SK-N-SH treated with all-trans-retinoic acid at 6 μM for 48 hours (cell line): Measurements from ENCODE around the gene DAND5.

Source experiments
- ATAC-seq: fragments of 200-7000 bp; cut with Tn5 transposase; 3 replicates; pipeline ENCODE4 v1.9.1; 2020; ENCODE audit warnings: mild to moderate bottlenecking, moderate library complexity
- ARNTL ChIP-seq: fragments of 450-650 bp; formaldehyde crosslinking; IDR thresholded peaks from 2 replicates; pipeline ENCODE4 v1.5.0; 2020; ENCODE audit warnings: low read depth, mild to moderate bottlenecking, moderate library complexity, borderline replicate concordance
- BACH2 ChIP-seq: fragments of 250-450 bp; sonication (Bioruptor Pico); IDR thresholded peaks from 2 replicates; pipeline ENCODE4 v1.9.0; 2021; ENCODE audit warnings: mild to moderate bottlenecking, borderline replicate concordance
- CSDC2 ChIP-seq: fragments of 250-450 bp; sonication (Bioruptor Pico); IDR thresholded peaks from 2 replicates; pipeline ENCODE4 v1.5.0; 2020; ENCODE audit warnings: mild to moderate bottlenecking, moderate library complexity
- ESRRG ChIP-seq: fragments of 250-450 bp; sonication (Bioruptor Pico); IDR thresholded peaks from 2 replicates; pipeline ENCODE4 v1.6.1; 2021; ENCODE audit warnings: mild to moderate bottlenecking
- GLIS3 ChIP-seq: fragments of 250-450 bp; sonication (Bioruptor Pico); IDR thresholded peaks from 2 replicates; pipeline ENCODE4 v1.5.0; 2020; ENCODE audit warnings: mild to moderate bottlenecking, moderate library complexity
- ISL1 ChIP-seq: fragments of 250-450 bp; sonication (Bioruptor Pico); IDR thresholded peaks from 2 replicates; pipeline ENCODE4 v2.1.2; 2022; ENCODE audit warnings: mild to moderate bottlenecking, moderate library complexity
- OSR1 ChIP-seq: fragments of 250-450 bp; sonication (Bioruptor Pico); IDR thresholded peaks from 2 replicates; pipeline ENCODE4 v1.8.0; 2022; ENCODE audit warnings: moderate library complexity, mild to moderate bottlenecking, inconsistent platforms
- PATZ1 ChIP-seq: fragments of 250-450 bp; sonication (Bioruptor Pico); IDR thresholded peaks from 2 replicates; pipeline ENCODE4 v1.8.0; 2020; ENCODE audit warnings: mild to moderate bottlenecking, moderate library complexity, borderline replicate concordance
- PPARA ChIP-seq: fragments of 250-450 bp; sonication (Bioruptor Pico); IDR thresholded peaks from 2 replicates; pipeline ENCODE4 v1.5.0; 2020; ENCODE audit warnings: mild to moderate bottlenecking, borderline replicate concordance
- RARB ChIP-seq: fragments of 250-450 bp; sonication (Bioruptor Pico); IDR thresholded peaks from 2 replicates; pipeline ENCODE4 v1.8.0; 2021; ENCODE audit warnings: mild to moderate bottlenecking, moderate library complexity
- SNAI2 ChIP-seq: fragments of 250-450 bp; sonication (Bioruptor Pico); IDR thresholded peaks from 2 replicates; pipeline ENCODE4 v1.5.0; 2020; ENCODE audit warnings: mild to moderate bottlenecking, moderate library complexity
- TCF4 ChIP-seq: fragments of 250-450 bp; sonication (Bioruptor Pico); IDR thresholded peaks from 2 replicates; pipeline ENCODE4 v1.8.0; 2021; ENCODE audit warnings: mild to moderate bottlenecking, moderate library complexity, borderline replicate concordance
- TOX ChIP-seq: fragments of 250-450 bp; sonication (Bioruptor Pico); IDR thresholded peaks from 2 replicates; pipeline ENCODE4 v1.8.0; 2021; ENCODE audit warnings: mild to moderate bottlenecking, moderate library complexity, borderline replicate concordance
- ZC3H10 ChIP-seq: fragments of 250-450 bp; sonication (Bioruptor Pico); IDR thresholded peaks from 2 replicates; pipeline ENCODE4 v1.5.1; 2021; ENCODE audit warnings: mild to moderate bottlenecking, moderate library complexity
- ZFP3 ChIP-seq: fragments of 250-450 bp; sonication (Bioruptor Pico); IDR thresholded peaks from 2 replicates; pipeline ENCODE4 v1.5.0; 2020; ENCODE audit warnings: mild to moderate bottlenecking, moderate library complexity
- ZFP30 ChIP-seq: fragments of 450-650 bp; formaldehyde crosslinking; IDR thresholded peaks from 2 replicates; pipeline ENCODE4 v1.5.0; 2022; ENCODE audit warnings: mild to moderate bottlenecking, moderate library complexity
- ZNF565 ChIP-seq: fragments of 450-650 bp; formaldehyde crosslinking; conservative IDR thresholded peaks from 2 replicates; pipeline ENCODE4 v1.5.0; 2020; ENCODE audit warnings: low read depth, mild to moderate bottlenecking, moderate library complexity
- ZNF70 ChIP-seq: fragments of 450-650 bp; formaldehyde crosslinking; IDR thresholded peaks from 2 replicates; pipeline ENCODE4 v1.5.0; 2020; ENCODE audit warnings: mild to moderate bottlenecking, moderate library complexity
- ZNF8 ChIP-seq: fragments of 450-650 bp; formaldehyde crosslinking; IDR thresholded peaks from 2 replicates; pipeline ENCODE4 v1.5.0; 2020; ENCODE audit warnings: mild to moderate bottlenecking, moderate library complexity
- TF ChIP-seq, protein P1 (sequence below): fragments of 250-450 bp; sonication (Bioruptor Pico); IDR thresholded peaks from 2 replicates; pipeline ENCODE4 v1.5.0; 2020; ENCODE audit warnings: mild to moderate bottlenecking, moderate library complexity
- TF ChIP-seq, protein P2 (sequence below): fragments of 250-450 bp; sonication (Bioruptor Pico); IDR thresholded peaks from 2 replicates; pipeline ENCODE4 v1.5.1; 2020; ENCODE audit warnings: low read depth, mild to moderate bottlenecking, moderate library complexity
- TF ChIP-seq, protein P3 (sequence below): fragments of 250-450 bp; sonication (Bioruptor Pico); IDR thresholded peaks from 2 replicates; pipeline ENCODE4 v1.8.0; 2021; ENCODE audit warnings: low read depth, mild to moderate bottlenecking, moderate library complexity, borderline replicate concordance
- TF ChIP-seq, protein P4 (sequence below): fragments of 250-450 bp; sonication (Bioruptor Pico); IDR thresholded peaks from 2 replicates; pipeline ENCODE4 v1.5.1; 2021; ENCODE audit warnings: mild to moderate bottlenecking, moderate library complexity

Gene DAND5

DNA sequence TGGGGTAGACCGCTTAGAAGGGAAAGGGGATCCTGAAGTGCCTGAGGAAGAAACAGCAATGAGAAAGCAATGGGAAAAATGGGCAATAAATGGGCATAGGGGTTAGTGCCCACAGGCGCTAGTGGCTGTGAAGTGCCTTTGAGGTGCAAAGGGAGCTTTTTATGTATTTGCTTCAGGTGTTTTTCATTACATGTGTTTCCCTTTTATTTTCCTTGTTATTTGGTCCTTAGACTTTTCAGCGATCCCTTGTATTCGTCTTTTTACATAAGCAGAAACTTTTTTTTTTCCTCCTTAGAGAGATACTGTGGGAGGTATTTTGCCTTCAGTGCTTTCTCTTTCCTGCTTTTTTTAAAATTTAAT, 45.5 kb downstream of the DAND5 start:
- TF ChIP-seq TOX = no peak
- TF ChIP-seq SNAI2 = no peak
- no peak for TF ChIP-seq ISL1 (CRISPR knock-in tag)
- no peak for ATAC-seq

DNA sequence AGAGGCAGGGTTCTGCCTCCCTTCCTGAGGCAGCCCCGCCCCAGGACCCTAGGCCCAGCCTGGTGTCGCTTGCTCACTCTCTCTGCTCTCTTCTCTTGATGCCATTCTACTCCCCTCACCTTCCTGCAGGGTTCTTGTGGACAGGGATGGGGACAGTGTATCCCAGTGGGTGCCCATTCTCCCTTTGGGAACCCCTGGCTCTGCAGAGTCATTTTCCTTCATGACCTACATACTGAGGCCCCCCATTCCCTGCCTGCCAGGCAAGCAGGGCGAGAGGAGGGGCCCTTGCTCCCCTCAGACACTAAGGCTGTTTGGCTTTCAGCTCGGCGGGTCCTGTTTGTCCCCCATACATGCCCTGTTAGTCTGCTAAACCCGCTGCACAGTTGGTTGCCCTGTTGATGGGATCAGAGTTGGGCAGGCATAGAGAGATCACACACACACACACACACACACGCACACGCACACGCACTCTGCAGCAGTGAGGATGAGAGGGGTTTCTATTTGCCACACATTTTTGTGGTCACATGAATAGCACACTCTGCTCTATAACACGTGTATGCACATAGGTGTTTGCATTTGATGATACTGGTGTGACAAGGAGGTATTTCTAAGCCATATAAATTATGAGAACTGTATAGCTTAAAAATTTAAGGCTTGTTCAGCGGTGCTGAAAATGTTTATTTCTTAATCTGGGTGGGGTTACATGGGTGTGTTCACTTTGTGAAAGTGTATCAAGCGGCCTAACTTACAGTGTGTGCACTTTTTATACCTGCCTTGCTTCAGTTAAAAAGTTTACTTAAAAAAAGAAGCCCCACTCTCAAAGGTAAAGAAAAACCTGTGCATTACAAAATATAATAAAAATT, 46.2 kb downstream of the DAND5 start:
- ATAC-seq = no peak
- TF ChIP-seq OSR1 (CRISPR knock-in tag) (no peak), SNAI2 (no peak), ESRRG (CRISPR knock-in tag) (no peak), ZC3H10 (CRISPR knock-in tag) (no peak), RARB (CRISPR knock-in tag) (no peak), ZNF565 (CRISPR knock-in tag) (no peak), PATZ1 (no peak), ISL1 (CRISPR knock-in tag) (no peak), GLIS3 (CRISPR knock-in tag) (no peak), ARNTL (CRISPR knock-in tag) (no peak), PPARA (no peak), TOX (no peak), TCF4 (CRISPR knock-in tag) (no peak), ZNF8 (CRISPR knock-in tag) (no peak), ZNF70 (no peak), BACH2 (no peak), CSDC2 (no peak)
- TF ChIP-seq, protein P1, sequence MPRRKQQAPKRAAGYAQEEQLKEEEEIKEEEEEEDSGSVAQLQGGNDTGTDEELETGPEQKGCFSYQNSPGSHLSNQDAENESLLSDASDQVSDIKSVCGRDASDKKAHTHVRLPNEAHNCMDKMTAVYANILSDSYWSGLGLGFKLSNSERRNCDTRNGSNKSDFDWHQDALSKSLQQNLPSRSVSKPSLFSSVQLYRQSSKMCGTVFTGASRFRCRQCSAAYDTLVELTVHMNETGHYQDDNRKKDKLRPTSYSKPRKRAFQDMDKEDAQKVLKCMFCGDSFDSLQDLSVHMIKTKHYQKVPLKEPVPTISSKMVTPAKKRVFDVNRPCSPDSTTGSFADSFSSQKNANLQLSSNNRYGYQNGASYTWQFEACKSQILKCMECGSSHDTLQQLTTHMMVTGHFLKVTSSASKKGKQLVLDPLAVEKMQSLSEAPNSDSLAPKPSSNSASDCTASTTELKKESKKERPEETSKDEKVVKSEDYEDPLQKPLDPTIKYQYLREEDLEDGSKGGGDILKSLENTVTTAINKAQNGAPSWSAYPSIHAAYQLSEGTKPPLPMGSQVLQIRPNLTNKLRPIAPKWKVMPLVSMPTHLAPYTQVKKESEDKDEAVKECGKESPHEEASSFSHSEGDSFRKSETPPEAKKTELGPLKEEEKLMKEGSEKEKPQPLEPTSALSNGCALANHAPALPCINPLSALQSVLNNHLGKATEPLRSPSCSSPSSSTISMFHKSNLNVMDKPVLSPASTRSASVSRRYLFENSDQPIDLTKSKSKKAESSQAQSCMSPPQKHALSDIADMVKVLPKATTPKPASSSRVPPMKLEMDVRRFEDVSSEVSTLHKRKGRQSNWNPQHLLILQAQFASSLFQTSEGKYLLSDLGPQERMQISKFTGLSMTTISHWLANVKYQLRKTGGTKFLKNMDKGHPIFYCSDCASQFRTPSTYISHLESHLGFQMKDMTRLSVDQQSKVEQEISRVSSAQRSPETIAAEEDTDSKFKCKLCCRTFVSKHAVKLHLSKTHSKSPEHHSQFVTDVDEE (CRISPR knock-in tag) = no peak
- TF ChIP-seq, protein P2, sequence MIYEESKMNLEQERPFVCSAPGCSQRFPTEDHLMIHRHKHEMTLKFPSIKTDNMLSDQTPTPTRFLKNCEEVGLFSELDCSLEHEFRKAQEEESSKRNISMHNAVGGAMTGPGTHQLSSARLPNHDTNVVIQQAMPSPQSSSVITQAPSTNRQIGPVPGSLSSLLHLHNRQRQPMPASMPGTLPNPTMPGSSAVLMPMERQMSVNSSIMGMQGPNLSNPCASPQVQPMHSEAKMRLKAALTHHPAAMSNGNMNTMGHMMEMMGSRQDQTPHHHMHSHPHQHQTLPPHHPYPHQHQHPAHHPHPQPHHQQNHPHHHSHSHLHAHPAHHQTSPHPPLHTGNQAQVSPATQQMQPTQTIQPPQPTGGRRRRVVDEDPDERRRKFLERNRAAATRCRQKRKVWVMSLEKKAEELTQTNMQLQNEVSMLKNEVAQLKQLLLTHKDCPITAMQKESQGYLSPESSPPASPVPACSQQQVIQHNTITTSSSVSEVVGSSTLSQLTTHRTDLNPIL (CRISPR knock-in tag) = no peak
- TF ChIP-seq, protein P3, sequence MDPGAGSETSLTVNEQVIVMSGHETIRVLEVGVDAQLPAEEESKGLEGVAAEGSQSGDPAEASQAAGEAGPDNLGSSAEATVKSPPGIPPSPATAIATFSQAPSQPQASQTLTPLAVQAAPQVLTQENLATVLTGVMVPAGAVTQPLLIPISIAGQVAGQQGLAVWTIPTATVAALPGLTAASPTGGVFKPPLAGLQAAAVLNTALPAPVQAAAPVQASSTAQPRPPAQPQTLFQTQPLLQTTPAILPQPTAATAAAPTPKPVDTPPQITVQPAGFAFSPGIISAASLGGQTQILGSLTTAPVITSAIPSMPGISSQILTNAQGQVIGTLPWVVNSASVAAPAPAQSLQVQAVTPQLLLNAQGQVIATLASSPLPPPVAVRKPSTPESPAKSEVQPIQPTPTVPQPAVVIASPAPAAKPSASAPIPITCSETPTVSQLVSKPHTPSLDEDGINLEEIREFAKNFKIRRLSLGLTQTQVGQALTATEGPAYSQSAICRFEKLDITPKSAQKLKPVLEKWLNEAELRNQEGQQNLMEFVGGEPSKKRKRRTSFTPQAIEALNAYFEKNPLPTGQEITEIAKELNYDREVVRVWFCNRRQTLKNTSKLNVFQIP = no peak
- TF ChIP-seq, all 23 proteins: peak for 0

DNA sequence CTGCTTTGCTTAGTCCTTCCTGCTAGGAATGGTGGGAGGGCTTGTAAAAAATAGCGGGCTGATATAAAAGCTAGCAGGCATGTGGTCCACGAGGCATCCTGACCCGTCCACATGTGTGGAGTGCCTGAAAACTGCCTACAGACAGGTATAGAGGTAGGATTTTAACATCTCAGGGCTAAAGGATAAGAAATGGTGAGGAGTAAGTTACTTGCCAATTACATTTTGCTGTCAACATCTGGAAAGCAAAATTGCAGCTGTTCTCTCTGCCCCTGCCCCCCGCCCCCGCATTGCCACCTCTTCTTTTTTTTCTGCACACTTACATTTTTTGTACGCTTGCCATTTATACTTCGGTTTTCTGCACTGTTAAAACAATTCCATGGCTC, 46.9 kb downstream of the DAND5 start:
- no peak for ATAC-seq
- TF ChIP-seq ARNTL (CRISPR knock-in tag) (no peak), TCF4 (CRISPR knock-in tag) (no peak), BACH2 (no peak), CSDC2 (no peak), ZFP3 (CRISPR knock-in tag) (no peak), ESRRG (CRISPR knock-in tag) (no peak), RARB (CRISPR knock-in tag) (no peak), OSR1 (CRISPR knock-in tag) (no peak), ZNF8 (CRISPR knock-in tag) (no peak), ZFP30 (no peak), TOX (no peak), ZC3H10 (CRISPR knock-in tag) (no peak), SNAI2 (no peak)
- TF ChIP-seq, protein P3 = no peak
- TF ChIP-seq, protein P1 (CRISPR knock-in tag) = no peak
- TF ChIP-seq, protein P4, sequence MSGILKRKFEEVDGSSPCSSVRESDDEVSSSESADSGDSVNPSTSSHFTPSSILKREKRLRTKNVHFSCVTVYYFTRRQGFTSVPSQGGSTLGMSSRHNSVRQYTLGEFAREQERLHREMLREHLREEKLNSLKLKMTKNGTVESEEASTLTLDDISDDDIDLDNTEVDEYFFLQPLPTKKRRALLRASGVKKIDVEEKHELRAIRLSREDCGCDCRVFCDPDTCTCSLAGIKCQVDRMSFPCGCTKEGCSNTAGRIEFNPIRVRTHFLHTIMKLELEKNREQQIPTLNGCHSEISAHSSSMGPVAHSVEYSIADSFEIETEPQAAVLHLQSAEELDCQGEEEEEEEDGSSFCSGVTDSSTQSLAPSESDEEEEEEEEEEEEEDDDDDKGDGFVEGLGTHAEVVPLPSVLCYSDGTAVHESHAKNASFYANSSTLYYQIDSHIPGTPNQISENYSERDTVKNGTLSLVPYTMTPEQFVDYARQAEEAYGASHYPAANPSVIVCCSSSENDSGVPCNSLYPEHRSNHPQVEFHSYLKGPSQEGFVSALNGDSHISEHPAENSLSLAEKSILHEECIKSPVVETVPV (CRISPR knock-in tag) = no peak
